DOHH2 (cell line): Measurements from ENCODE around the gene AKAP10.

Experiments
- H3F3A ChIP-seq: fragments of 200-600 bp; sonication (generic), shearing (Covaris generic); 2 replicates; pipeline ENCODE4 v1.6.0; 2016; ENCODE audit warnings: antibody characterized with exemption, mild to moderate bottlenecking; ENCODE audit not compliant: control insufficient read depth, insufficient read depth
- H3K27ac ChIP-seq: fragments of 200-600 bp; sonication (generic); 2 replicates; pipeline ENCODE4 v1.5.1; 2014; ENCODE audit warnings: low read depth, mild to moderate bottlenecking, low read length, moderate library complexity
- H3K27me3 ChIP-seq: fragments of 200-600 bp; sonication (generic); 2 replicates; pipeline ENCODE4 v1.6.1; 2014; ENCODE audit warnings: mild to moderate bottlenecking, low read length, mixed read lengths; ENCODE audit not compliant: control insufficient read depth
- H3K36me3 ChIP-seq: fragments of 200-600 bp; sonication (generic); 2 replicates; pipeline ENCODE4 v1.6.1; 2014; ENCODE audit warnings: mild to moderate bottlenecking, low read length, moderate library complexity, mixed read lengths; ENCODE audit not compliant: control insufficient read depth
- H3K4me1 ChIP-seq: fragments of 200-600 bp; sonication (generic); 2 replicates; pipeline ENCODE4 v1.6.1; 2014; ENCODE audit warnings: mild to moderate bottlenecking, low read length, mixed read lengths; ENCODE audit not compliant: control insufficient read depth
- H3K4me2 ChIP-seq: fragments of 200-600 bp; sonication (generic); 2 replicates; pipeline ENCODE4 v1.6.0; 2014; ENCODE audit warnings: mild to moderate bottlenecking, low read length, moderate library complexity
- H3K4me3 ChIP-seq: fragments of 200-600 bp; sonication (generic); 2 replicates; pipeline ENCODE4 v1.5.1; 2014; ENCODE audit warnings: mild to moderate bottlenecking, low read length, mixed read lengths
- H3K79me2 ChIP-seq: fragments of 200-600 bp; sonication (generic); 2 replicates; pipeline ENCODE4 v1.6.1; 2014; ENCODE audit warnings: mild to moderate bottlenecking, low read length, mixed read lengths; ENCODE audit not compliant: control insufficient read depth
- H3K9me2 ChIP-seq: fragments of 200-600 bp; sonication (generic); replicated peaks from 2 replicates; pipeline ENCODE4 v1.6.1; 2014; ENCODE audit warnings: mild to moderate bottlenecking, low read length, mixed read lengths; ENCODE audit not compliant: control insufficient read depth
- H3K9me3 ChIP-seq: fragments of 200-600 bp; sonication (generic); 2 replicates; pipeline ENCODE4 v1.6.1; 2014; ENCODE audit warnings: antibody characterized with exemption, low read length, mixed read lengths; ENCODE audit not compliant: control insufficient read depth, insufficient read depth
- H4K20me1 ChIP-seq: fragments of 200-600 bp; sonication (generic); 2 replicates; pipeline ENCODE4 v1.6.0; 2014; ENCODE audit warnings: low read depth, mild to moderate bottlenecking, antibody characterized with exemption, low read length, moderate library complexity; ENCODE audit not compliant: control insufficient read depth, insufficient read depth
- EZH2phosphoT487 ChIP-seq: fragments of 200-600 bp; sonication (generic); IDR thresholded peaks from 2 replicates; pipeline ENCODE4 v1.6.1; 2017; ENCODE audit warnings: borderline replicate concordance, mild to moderate bottlenecking, antibody characterized with exemption, low read length, moderate library complexity, mixed read lengths
- TF ChIP-seq, protein P1 (sequence below): fragments of 200-600 bp; sonication (generic); IDR thresholded peaks from one replicate; pipeline ENCODE4 v1.5.1; 2014; ENCODE audit warnings: antibody characterized with exemption, mild to moderate bottlenecking, low read depth, low read length; ENCODE audit not compliant: poor library complexity, severe bottlenecking

The AKAP10 gene

DNA sequence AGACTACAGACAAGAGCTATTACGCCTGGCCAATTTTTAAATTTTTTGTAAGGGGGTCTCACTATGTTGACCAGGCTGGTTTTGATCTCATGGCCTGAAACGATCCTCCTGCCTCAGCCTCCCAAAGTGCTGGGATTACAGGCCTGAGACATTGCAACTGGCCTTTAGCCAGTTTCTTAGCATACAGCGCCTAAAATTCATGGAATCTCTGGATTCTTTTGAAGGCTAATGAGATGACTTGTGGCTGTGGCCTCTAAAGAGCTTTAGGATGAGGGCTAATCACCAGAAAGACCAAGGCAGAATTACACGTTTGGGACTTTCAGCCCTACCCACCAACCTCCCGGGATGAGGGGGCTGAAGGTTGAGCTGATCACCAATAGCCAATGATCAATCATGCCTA lies 34.6 kb downstream of the AKAP10 start:
- TF ChIP-seq, protein P1, sequence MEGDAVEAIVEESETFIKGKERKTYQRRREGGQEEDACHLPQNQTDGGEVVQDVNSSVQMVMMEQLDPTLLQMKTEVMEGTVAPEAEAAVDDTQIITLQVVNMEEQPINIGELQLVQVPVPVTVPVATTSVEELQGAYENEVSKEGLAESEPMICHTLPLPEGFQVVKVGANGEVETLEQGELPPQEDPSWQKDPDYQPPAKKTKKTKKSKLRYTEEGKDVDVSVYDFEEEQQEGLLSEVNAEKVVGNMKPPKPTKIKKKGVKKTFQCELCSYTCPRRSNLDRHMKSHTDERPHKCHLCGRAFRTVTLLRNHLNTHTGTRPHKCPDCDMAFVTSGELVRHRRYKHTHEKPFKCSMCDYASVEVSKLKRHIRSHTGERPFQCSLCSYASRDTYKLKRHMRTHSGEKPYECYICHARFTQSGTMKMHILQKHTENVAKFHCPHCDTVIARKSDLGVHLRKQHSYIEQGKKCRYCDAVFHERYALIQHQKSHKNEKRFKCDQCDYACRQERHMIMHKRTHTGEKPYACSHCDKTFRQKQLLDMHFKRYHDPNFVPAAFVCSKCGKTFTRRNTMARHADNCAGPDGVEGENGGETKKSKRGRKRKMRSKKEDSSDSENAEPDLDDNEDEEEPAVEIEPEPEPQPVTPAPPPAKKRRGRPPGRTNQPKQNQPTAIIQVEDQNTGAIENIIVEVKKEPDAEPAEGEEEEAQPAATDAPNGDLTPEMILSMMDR = no peak
- no peak for TF ChIP-seq EZH2phosphoT487
- Histone ChIP-seq H4K20me1 (peaks cover 9% of the 10 kb centered on the region), H3K27me3 (no peaks in the 10 kb centered on the region), H3K36me3 (peaks cover 92% of the 10 kb centered on the region), H3K9me2 (no peaks in the 10 kb centered on the region), H3K79me2 (peaks cover 64% of the 10 kb centered on the region), H3K9me3 (no peaks in the 10 kb centered on the region), H3K27ac (no peak overlapping the region), H3K4me1 (peaks cover 5% of the 10 kb centered on the region), H3K4me3 (no peak overlapping the region), H3K4me2 (no peak overlapping the region), H3F3A (no peaks in the 10 kb centered on the region)

DNA sequence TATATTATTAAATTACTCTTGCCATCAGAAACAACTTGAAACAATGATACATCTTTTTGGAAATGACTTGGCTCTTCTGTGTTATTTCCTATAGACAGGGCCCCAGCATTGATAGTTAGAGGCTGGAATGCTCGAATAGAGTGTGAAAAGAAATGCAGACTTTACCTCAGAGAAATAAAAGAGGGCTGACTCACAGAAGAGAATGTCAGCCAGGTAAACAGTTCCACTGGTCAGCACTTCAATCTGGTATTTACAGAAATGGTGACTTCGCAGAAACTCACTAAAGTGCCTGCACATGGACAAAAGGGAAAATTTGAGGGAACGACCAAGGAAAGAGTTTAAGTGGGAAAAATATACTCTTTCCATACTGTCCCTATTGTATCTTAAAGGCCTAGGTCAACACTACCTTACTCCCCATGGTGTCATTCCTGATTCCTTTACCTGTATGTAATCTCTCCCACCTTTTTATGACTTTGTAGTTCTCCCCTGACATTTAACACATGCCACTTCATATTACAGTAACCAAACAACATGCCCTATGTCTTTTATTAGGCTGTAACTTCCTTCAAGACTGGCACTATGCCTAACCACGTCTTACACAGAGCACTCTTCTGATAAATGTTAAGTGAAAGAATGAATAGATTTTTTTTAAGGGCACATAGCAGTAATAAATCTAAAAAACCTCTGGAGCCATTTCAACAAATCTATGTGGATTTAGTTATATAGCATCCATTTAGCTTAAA lies 36.7 kb downstream of the AKAP10 start:
- Histone ChIP-seq H3K36me3 (peaks cover 93% of the 10 kb centered on the region), H3K4me2 (no peak overlapping the region), H3K79me2 (peaks cover 46% of the 10 kb centered on the region), H3K4me3 (no peak overlapping the region), H3K4me1 (peaks cover 3% of the 10 kb centered on the region), H3F3A (no peaks in the 10 kb centered on the region), H3K27me3 (no peaks in the 10 kb centered on the region), H3K9me2 (no peaks in the 10 kb centered on the region), H3K27ac (no peak overlapping the region), H3K9me3 (no peaks in the 10 kb centered on the region), H4K20me1 (peaks cover 5% of the 10 kb centered on the region; the same call in 1 of the 2 replicates)
- TF ChIP-seq EZH2phosphoT487 = no peak
- TF ChIP-seq, protein P1 = no peak

DNA sequence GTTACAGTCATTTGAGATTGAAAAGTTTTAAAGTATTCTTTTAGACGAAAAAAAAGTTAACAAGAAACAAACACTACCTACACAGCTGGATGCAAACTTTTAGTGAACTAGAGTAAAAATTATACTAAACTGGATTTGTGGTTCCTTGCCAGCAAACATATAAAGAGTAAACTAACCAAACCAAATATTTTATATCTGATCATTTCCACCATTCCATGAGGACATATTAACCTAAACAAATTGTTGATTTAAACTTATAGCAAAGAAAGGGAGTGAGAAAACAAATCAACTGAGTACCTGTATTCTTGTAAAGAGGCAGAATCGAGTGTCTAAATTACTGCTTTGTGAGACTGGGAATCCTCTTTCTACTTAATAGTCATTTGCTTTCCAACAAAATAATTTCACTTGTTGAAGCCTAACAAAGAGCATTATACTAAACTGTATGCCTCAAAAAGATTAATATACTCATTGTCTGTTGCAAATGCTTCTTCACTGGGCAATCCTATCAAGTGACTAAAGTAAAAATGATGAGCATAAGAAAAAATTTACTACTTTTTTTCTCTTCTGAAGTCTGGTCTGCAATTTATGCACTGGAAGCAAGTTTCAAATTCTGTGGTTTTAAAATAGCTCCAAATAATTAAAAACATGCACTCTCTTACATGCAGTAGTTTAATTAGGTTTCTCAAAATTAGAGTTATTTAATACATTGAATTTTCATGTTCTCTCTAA lies 37.5 kb downstream of the AKAP10 start:
- peaks cover 87% of the 10 kb centered on the region for H3K36me3 ChIP-seq

More for the DNA sequence above, 37.5 kb downstream of the AKAP10 start:
- Histone ChIP-seq H4K20me1 (peaks cover 5% of the 10 kb centered on the region; the same call in 1 of the 2 replicates), H3K9me3 (no peaks in the 10 kb centered on the region), H3F3A (no peaks in the 10 kb centered on the region), H3K4me3 (no peak overlapping the region), H3K27ac (no peak overlapping the region), H3K4me1 (peaks cover 3% of the 10 kb centered on the region), H3K79me2 (peaks cover 41% of the 10 kb centered on the region), H3K27me3 (no peaks in the 10 kb centered on the region), H3K9me2 (no peaks in the 10 kb centered on the region), H3K4me2 (no peak overlapping the region)
- TF ChIP-seq EZH2phosphoT487 = no peak
- TF ChIP-seq, protein P1 = no peak
